Activated T-cell treated with anti-CD3 and anti-CD28 coated beads for 48 hours (primary cell): ENCODE data around the gene BCAR3.

ENCODE experiments used
- DNase-seq: peaks from one replicate; pipeline ENCODE4 v3.0.0-alpha.2; 2020; ENCODE audit warnings: low read depth

The BCAR3 gene

DNA sequence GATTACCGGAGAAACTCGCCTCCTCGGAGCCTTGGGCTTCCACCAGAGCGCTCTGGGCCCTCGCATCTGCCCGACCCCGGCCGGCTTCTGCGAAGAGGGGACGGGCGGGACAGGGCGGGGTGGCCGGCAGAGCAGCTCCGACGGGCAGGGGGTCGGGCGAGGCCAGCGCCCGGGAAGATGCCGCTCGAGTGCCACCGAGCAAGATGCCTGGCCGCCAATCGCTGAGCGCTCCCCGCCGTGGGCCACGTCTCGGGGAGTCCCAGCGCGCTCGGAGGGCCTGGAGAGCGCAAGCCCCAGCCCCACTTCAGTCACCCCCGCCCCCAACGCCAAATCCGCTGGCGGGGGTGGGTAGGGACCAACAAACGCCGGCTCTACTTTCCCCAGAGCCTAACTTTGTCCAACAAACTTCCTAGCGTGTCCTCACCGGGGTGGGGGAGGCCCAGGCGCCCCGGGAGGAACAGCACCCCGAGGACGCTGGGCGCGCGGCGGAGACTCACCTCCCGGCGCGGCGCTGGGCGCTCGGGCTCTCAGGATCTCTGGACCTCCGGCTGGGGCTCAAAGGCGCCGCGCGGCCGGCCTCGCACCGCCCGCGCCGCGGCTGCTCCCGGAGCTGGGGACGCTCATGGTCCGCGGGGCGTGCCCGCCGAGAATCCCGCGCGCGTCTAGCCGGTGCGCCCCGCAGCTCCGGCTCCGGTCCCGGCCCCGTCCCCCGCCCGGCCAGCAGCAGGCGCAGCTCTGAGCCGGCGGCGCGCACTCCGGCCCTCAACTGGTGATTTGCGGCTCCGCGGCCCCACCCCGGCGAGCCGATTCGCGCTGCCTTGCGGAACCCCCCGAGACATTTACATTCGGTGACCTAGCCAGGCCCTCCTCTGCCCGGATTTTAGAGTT lies at the start of gene BCAR3:
TSS of gene BCAR3 (minus strand) at position 737 of the 888 bp plus-strand sequence. CDS start 6,907 bp downstream, outside the sequence.
- no peak for DNase-seq

DNA sequence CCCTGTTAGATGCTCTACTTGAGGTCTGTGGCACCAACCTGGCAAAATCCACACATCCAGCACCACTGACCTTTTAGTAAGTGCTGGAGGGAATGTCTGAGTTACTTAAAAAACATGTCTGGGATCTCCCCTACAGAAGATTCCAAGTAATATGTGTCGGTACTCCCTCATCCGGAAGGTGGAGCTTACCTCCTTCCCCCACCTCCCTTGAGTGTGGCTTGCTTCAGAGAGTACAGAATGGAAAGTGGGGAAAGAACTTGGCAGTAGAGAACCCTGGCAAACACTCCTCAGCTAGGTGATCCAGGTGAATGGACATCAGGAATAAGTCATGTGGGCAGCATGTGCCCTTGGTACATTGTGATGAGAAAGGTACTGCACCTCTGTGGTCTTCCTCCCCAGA lies 49.0 kb upstream of the BCAR3 start:
- DNase-seq: no peak

DNA sequence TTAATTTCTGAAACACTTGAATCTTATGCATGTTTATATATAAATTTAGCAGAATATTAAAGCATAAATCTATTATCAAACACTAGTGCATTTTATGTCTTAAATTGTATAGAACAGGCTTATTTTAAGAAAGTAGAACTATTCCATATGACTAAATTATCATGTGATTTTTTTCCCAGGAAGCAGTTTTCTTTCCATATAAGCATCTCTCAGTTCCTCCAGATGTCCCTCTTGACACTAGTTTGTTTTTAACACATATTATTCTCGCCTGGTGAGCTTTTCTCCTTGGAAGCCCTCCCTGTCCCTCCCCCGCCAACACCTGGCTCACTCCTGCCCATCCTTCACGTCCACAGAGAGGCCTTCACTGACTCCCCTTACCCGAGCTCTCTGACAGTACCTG lies 48.3 kb upstream of the BCAR3 start:
- DNase-seq: no peak

DNA sequence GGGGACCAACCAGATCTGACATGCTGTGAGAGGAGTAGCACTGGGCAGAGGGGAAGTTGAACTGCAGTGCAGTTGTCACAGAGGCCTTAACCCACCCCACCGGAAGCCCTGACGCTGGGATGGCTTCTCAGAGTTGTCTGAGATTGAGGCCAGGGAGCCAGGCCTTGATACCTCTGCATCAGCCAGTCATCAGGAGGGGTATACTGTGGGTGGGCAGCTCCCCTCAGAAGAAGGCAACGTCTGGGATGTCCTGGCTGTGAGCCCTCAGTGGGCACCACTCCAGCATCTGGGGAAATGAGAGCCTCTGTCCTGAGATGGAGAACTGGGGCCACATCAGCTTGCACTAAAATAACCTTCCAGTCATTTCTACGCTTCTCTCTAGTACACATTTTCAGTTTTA lies 47.9 kb upstream of the BCAR3 start:
- no peak for DNase-seq

DNA sequence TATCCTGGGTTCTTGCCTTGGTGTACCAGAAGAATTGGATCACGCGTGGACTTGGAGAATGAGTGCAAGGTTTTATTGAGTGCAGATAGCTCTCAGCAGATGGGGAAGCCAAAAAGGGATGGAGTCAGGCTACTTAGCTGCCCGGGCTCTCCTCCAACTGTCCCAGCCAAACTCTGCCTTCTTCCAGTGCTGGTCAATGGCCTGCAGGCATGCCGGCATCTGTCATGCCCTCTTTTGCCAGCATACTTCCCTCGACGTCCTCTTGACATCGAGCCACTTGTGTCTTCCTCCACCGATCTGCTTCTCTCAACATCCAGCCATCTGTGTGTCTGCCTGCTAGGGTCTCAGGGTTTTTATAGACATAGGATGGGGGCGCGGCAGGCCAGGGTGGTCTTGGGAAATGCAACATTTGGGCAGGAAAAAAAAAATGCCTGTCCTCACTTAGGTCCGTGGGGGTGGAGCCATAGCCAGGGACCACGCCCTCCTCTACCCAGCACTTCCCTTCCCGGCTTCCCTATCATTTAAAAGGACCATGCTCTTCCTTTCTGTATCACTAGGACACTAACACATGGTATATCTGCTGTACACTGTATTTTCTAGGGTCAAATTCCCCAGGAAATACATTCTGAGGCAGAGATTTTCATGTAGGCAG lies 47.0 kb upstream of the BCAR3 start:
- DNase-seq: no peak

DNA sequence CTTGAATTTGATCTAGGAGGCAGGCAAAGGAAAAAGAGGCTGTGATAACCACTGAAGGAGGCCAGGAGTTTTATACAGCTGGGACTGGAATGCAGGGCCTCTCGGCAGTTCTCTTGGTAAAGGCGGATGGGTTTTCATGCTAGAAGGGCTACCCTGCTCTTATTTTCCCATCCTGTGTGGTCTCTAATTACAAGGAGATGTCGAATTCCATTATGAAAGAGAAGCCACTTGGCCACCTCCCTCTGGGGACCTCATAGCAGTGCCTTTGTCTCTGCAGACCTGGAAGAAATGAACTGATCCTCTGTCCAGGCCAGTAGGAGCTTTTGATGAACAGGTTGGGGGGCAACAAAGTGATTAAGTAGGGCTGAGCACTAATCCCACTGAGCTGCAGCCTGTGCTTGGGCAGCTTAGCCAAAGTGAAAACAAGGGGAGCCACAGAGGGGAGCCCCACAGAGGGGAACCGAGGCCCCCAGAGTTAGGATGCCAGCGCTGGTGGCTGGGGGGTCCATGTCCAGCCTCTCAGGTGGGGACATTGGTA lies 42.2 kb upstream of the BCAR3 start:
- no peak for DNase-seq

DNA sequence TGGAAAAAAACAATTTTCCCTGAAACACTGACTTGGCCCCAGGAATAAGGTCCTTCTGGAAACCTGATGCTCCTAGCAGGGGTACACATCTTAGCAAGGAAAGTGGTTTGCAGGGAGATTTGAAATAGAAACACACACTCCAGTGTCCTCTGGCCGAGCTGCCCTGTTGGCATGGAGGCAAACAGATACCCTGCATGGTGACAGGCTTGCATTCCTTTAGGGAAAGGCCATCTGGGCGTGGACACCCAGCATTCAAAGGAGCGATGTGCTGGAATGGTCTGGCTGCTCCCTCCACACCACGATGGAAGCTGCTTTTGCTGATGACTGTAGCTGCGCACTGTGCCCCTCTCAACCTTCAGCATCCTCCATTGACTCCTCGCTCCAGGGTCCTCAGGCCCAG lies 41.5 kb upstream of the BCAR3 start:
- no peak for DNase-seq

DNA sequence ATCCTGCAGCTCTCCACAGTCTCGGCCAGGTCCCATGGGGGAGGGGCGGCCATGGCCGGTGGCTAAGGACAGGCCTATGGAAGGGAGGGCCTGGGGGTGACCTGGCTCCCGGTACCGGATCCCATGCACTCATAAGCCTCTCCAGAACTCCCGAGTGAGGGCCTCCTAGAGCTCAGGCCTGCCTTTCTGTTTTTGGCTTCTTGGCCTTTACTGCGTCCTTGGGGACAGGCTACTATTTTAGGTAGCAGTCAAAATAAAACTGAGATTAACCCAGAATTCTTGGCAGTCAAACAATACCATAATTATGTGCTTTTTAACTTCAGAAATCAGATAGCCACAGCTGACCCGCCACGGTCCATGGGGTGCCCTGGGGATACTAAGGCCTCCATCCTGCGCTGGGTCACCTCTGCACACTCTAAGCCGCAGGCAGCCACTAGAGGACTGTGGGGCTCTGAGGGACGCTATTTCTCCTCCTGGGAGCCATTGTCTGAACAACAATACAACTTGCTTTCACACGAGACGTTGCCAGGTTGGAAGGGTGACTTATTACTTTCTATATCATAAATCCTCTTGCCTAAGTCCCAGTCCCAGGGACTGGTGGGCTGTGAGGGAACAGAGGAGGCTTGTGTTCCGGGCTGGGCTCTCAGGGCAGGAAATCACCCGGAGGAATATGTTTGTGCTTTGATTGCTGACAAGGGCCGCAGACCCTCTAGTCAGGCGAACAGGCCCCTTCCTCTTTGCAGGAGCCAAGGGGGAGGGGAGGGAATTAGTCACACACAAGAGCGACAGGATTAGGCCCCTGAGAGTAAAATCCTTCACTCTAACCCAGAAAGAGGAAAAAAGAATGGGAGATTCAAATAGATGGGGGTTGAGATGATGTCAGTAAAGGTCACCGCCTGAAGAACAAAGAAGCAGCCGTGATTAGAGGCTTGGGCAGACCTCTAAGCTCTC lies 40.7 kb upstream of the BCAR3 start:
- no peak for DNase-seq

DNA sequence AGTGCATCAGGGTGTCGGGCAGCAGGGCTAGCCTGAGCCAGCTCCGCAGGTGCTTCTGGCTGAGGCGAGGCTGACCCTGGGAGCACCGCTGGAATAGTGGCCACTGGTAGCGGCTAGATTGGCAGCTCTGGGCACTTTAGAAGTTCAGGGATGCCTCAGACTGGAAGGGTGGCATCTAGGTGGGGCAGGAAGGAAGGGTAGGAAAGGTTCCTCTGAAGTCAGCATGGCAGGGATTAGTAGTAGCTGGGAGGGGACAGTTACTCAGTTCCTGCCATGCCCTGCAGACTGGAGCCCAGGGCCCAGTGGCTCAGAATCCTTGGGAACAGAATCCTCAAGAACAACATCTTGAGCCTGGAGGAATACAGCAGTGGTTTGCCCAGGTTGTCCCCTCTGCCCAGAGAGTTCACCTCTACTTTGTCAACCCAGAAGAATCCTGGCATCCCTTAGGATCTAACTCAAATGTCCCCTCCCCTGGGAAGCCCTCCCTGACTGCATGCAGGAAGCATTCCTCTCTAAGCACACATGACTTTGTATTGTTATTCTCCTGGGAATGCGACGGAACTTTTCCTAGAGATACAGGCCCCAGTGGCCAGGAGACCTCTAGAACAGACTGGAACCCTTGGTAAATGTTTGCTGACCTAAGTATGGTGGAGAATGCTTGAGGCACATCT lies 39.5 kb upstream of the BCAR3 start:
- no peak for DNase-seq

DNA sequence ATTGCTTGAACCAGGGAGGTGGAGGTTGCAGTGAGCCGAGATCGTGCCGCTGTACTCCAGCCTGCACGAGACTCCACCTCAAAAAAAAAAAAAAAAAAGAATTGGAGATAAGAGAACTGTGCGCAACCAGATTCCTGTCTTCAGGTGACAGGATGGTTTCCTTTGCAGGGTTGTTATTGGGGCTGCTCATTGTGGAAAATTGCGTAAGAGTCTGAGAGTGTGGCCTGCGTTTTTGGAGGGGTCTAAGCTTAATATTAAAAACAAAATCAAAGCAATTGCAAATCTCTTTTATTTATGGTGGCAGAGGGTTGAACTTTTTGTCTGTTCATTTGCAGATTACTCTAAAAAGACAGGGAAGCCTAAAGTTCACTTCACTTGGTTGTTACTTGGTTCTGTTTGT lies 36.0 kb upstream of the BCAR3 start:
- DNase-seq: no peak

DNA sequence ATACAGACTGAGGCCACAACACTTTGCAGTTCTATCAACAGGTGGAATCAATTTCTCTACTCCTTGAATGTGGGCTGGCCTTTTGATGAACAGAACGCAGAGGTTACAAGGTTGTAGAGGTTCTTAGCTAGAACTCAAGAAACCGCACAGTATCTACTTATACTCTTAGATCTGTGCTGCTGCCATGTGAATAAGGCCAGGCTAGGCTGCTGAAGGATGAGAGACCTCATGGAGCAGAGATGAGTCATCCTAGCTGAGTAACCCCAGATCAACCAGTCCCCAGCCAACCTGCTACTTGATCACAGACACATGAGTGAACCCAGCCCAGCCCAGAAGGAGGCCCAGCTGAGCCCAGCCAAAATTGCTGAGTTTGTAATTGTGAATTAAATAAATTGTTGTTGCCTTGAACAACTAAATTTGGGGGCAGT lies 35.3 kb upstream of the BCAR3 start:
- DNase-seq: peak; percentile 45

DNA sequence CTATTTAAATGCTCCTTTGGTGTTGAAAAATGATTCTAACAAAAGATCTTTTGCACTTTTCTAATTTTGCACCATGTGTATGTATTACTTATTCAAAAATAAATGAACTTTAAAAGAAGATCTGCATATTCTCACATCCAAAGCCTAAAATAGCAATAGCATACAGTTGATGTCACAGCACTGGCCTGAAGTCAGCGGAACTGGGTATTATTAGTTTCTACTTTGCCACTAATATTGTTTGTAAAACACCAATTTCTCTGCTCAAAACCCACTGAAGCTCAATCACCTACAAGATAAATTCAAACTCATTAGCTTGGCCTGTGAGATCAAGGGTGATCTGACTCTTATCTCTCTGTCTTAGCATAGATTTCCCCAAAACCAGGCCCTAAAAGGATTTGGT lies 34.5 kb upstream of the BCAR3 start:
- no peak for DNase-seq

DNA sequence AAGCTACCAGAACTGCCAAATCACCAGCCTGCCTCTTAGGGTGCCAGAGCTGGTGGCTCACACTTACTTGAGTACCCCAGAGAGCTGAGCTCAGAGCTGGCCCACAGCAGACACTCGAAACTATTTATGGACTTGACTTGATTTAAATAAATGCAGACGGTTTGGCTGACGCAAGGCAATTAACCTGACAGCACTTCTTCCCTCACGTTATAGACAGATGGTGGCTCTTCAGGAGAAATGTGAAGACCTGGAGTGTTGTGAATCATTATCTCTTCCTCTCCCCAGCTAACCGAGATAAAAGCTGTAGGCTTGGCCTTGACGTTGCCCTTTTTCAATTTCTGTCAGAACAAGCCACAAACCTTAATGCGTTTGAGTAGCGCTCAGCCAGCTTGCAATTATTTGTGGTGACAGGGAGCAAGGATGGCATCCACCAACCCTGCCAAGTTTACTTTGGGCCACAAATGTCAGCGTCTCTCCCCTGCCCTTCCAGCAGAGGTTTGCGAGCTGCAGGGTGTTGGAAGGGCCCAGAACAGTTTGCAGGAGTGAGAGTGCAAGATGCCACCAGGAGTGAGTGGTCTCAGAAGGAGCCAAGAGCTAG lies 34.0 kb upstream of the BCAR3 start:
- DNase-seq: peak; percentile 36

DNA sequence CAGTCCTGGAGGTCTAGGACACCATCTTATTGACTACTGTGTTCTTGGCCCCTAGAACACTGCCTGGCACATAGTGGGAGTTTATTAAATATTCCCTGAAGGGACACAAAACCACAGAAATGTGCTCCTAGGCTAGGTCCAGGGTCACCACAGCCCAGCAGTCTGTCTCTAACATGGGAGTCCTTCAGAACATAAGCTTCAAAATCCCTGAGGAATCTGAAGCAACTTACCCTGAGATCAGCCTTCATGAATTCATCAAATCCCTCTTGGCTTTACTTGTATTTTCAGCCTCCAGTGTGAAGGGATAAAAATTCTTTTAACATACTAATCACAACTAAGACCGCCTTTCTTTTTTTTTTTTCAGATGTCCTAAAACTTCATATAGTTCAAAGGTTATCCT lies 32.7 kb upstream of the BCAR3 start:
- DNase-seq: no peak

DNA sequence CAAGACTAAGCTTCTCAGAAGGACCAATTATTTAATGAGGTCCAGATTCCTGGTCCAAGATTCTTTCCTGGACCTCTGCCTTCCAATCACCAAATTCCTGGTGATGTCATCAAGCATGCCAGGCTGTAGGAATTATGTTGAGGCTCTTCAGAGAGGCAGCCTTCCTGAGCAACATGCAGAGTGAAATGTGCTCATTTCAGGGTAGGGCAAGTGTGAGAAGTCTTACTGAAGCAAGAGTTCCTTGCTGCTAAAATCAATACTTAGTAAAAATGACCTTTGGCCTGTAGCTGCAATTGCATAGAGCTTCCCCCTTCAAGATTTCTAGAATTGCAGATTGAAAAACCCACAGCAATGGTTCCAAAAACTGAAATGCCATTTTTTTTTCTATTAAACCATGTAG lies 31.7 kb upstream of the BCAR3 start:
- no peak for DNase-seq

DNA sequence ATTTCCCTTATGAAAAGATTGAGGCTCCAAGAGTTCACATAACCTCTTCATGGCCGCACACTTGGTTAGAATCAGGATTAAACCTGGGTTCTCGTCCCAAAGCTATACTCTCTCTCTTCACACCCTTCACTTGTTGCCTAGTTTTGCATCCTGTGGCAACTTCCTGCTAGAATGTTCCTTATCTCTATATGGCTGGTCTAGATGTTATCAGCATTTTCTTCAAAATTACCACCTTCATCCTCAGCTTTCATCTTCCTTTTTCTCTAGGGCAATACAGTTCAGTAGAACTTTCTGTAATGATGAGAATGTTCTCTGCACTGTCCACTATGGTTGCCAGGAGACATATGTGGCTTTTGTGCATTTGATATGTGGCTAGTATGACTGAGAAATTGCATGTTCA lies 31.1 kb upstream of the BCAR3 start:
- no peak for DNase-seq

DNA sequence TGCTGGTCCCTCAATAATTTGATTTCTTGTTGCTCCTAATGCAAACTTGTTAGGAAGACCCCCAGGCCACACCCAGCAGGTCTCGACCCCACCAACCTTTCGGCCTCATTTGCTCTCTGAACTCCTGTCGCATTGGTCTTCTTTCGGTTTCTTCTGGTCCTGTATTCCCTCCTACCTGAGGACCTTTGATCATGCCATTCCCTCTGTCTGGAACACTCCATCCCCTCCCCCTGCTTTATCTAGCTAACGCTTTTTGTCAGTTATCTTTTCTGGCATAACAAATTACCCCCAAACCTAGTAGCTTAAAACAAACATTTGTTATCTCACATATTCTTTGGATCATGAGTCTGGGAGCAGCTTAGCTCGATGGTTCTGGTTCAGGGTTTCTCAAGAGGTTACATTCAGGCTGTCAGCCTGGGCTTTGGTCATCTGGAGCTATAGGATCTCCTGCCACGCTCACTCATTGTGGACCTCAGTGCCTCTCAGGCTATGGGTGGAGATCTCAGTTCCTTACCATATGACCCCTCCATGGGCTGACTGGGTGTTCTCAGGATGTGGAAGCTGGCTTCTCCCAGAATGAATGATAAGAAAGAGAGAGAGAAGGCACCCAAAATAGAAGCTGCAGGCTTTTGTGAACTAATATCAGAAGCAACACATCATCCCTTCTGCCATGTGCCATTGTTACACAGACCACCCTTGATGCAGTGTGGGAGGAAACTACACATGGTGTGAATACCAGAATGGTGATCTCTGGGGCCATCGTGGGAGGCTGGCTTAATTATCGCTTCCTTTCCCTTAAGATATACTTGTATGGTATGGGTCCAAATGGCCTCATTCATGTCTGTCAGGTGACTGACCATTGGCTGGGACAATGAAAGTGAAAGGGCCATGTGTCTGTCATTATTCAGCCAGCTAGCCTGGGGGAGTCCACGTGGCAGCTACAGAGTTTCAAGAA lies 29.1 kb upstream of the BCAR3 start:
- no peak for DNase-seq

DNA sequence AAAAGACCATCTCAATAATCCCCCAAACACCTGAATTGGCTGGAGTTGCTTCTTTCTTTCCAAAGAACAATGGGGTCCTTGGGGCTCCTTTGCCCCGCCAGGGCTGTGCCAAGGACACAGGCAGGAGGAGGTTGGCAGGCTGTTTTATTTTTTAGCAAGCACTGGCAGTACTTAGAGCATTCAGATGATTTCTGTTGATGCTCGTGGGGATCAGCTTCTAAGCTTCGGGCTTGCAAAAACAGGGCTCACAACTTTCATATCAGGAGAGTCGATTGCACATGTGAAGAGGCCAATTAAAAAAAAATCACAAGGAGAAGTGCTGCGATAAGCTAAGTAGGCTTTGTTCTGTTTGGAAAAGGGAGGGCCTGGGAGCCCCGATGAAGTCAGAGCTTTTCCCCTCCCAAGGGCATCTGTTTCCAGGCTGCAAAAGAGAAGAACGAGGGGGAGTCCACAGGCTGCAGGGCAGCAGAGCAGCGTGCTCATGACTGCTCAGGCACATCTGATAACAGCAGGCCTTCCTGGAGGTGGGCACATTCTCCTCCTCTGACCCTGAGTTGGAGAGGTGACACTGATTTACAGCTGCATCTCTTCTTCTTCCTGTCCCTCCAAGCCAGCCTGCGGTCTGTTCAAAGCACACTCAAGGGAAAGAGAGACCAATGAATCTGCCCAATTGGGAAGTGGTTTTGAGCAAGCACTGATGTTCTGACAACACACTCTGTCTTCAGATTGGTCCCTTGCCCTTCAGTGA lies 27.3 kb upstream of the BCAR3 start:
- no peak for DNase-seq

DNA sequence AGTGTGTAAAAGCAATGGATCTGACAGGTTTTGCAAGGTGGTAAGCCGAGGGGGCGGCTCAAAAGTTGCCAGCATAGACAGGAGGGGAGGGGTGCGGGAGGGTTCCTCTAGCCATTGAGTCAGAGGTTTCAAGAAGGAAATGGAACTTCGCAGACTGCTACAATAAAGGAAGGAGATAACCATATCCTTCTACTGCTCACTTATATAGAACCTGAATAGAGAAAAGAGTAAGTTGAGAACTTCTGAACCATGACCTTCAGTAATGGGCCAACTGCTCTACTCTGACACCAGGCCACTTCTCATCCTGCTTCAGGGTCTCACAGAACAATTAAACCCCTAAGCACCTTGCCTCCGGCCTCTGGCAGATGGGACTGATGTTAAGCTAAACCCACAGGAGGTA lies 26.3 kb upstream of the BCAR3 start:
- DNase-seq: peak; percentile 50
